ENCODE measurements around the gene C6orf120.

Gene C6orf120

DNA sequence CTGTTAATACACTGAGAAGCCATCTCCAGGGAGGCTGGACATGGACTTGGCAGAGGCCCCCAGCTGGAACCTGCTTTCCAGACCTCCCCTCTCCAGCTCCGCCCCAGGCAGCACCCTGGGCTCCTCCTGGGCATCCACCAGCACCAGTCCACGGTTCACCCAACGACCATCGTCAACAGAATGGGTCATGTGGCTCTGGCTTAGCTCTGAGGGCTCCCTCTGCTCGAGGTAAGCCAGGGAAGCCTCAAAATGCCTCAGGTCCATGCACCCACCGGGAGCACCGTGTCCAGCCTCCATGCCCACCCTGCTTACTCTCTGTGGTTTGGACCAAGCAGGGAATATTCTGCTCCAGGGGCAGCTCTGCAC lies 40.6 kb upstream of the C6orf120 start:
- Histone ChIP-seq H2BK120ac (ENCODE audit: insufficient read depth, low read length, poor library complexity) (no peak overlapping the region), H4K91ac (ENCODE audit: low read depth, low read length) (no peak overlapping the region), H4K8ac (ENCODE audit: low read depth, low read length) (no peak overlapping the region), H3K23ac (ENCODE audit: low read length) (no peak overlapping the region), H3K18ac (ENCODE audit: low read length) (no peak overlapping the region), H3K27ac (ENCODE audit: low read depth, low read length) (no peak overlapping the region), H4K12ac (ENCODE audit: low read depth, low read length) (no peak overlapping the region), H3K79me2 (ENCODE audit: control insufficient read depth, insufficient read depth, low read length, poor library complexity) (no peaks in the 10 kb centered on the region), H2AFZ (ENCODE audit: insufficient read depth, low read length, poor library complexity) (no peak overlapping the region), H3K27me3 (ENCODE audit: insufficient read depth, low read length) (no peaks in the 10 kb centered on the region), H3K9ac (ENCODE audit: low read length) (no peak overlapping the region), H3K4ac (ENCODE audit: low read depth, low read length) (no peak overlapping the region), H3K9me3 (ENCODE audit: insufficient read depth, low read depth, low read length) (peaks cover 3% of the 10 kb centered on the region), H3K14ac (ENCODE audit: low read length) (no peak overlapping the region), H3K36me3 (ENCODE audit: control insufficient read depth in 1 of 2, insufficient read depth in 2 of 2, low read length in 2 of 2) (peaks cover 54 to 61% of the 10 kb centered on the region in 2 experiments), H3K4me2 (ENCODE audit: low read length) (no peak overlapping the region), H2AK5ac (ENCODE audit: low read length) (no peak overlapping the region), H2BK12ac (ENCODE audit: low read length) (no peak overlapping the region), H3K79me1 (ENCODE audit: low read length) (no peaks in the 10 kb centered on the region), H2BK5ac (ENCODE audit: low read depth, low read length, poor library complexity) (no peak overlapping the region), H3K4me1 (ENCODE audit: control insufficient read depth in 1 of 2, insufficient read depth in 2 of 2, low read length in 2 of 2) (no peaks in the 10 kb centered on the region), H3K4me3 (ENCODE audit: low read depth, low read length) (no peak overlapping the region)
- no CpG with 5 or more reads among the region's 7 CpGs for WGBS (ENCODE audit: extremely low coverage, insufficient coverage, insufficient read length)
- no peak for DNase-seq

DNA sequence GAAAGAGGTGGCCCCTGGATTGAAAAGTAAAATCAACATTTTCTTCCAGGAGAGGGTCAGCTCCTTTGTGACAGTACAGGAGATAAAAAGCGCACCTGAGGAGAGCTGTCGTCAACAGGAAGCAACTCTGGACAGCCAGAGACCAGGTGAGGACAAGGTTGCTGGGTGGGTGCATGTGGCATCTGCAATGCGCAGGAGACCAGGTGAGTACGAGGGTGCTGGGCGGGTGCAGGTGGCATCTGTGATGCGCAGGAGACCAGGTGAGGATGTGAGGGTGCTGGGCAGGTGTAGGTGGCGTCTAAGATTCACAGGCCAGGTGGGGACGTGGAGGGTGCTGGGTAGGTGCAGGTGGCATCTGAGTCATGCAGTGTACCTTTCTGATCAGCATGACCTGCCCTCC lies 38.5 kb upstream of the C6orf120 start:
- no peak overlapping the region for H3K18ac ChIP-seq (ENCODE audit: low read length)
- no peak overlapping the region for H2AFZ ChIP-seq (ENCODE audit: insufficient read depth, low read length, poor library complexity)
- peaks cover 1% of the 10 kb centered on the region for H3K9me3 ChIP-seq (ENCODE audit: insufficient read depth, low read depth, low read length)
- no CpG with 5 or more reads among the region's 8 CpGs for WGBS (ENCODE audit: extremely low coverage, insufficient coverage, insufficient read length)
- no peak overlapping the region for H4K8ac ChIP-seq (ENCODE audit: low read depth, low read length)
- H2AK5ac ChIP-seq (ENCODE audit: low read length): no peak overlapping the region
- no peak overlapping the region for H3K27ac ChIP-seq (ENCODE audit: low read depth, low read length)
- H3K4ac ChIP-seq (ENCODE audit: low read depth, low read length): no peak overlapping the region
- H4K12ac ChIP-seq (ENCODE audit: low read depth, low read length): no peak overlapping the region
- H3K27me3 ChIP-seq (ENCODE audit: insufficient read depth, low read length): no peaks in the 10 kb centered on the region
- H3K9ac ChIP-seq (ENCODE audit: low read length): no peak overlapping the region
- no peak overlapping the region for H2BK120ac ChIP-seq (ENCODE audit: insufficient read depth, low read length, poor library complexity)
- H3K79me2 ChIP-seq (ENCODE audit: control insufficient read depth, insufficient read depth, low read length, poor library complexity): no peaks in the 10 kb centered on the region
- peaks cover 49 to 60% of the 10 kb centered on the region in 2 experiments for H3K36me3 ChIP-seq (ENCODE audit: control insufficient read depth in 1 of 2, insufficient read depth in 2 of 2, low read length in 2 of 2)
- H3K79me1 ChIP-seq (ENCODE audit: low read length): no peaks in the 10 kb centered on the region
- no peak overlapping the region for H2BK5ac ChIP-seq (ENCODE audit: low read depth, low read length, poor library complexity)
- H2BK12ac ChIP-seq (ENCODE audit: low read length): no peak overlapping the region
- H3K4me1 ChIP-seq (ENCODE audit: control insufficient read depth in 1 of 2, insufficient read depth in 2 of 2, low read length in 2 of 2): no peaks in the 10 kb centered on the region
- H3K4me3 ChIP-seq (ENCODE audit: low read depth, low read length): no peak overlapping the region
- H3K23ac ChIP-seq (ENCODE audit: low read length): no peak overlapping the region
- no peak overlapping the region for H3K4me2 ChIP-seq (ENCODE audit: low read length)
- H3K14ac ChIP-seq (ENCODE audit: low read length): no peak overlapping the region
- no peak for DNase-seq
- H4K91ac ChIP-seq (ENCODE audit: low read depth, low read length): no peak overlapping the region

DNA sequence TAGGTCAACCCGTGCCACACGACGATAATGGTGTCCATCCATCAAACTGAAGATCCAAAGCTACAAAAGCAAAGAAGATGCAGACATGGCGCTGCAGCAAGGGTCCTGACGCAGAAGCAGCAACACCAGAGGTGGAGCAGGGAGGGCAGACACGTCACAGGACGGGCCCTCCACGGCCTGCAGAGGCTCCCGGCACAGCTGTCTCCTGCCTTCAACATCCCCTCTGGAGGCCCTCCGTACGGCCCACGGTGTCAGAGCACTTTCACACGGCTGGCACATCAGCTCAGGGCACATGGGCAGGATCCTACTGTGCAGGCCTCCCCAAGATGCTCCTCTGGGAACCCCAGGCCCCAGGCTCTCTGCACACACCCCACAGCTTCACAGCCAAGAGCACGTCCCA lies 37.7 kb upstream of the C6orf120 start:
- no peak overlapping the region for H4K12ac ChIP-seq (ENCODE audit: low read depth, low read length)
- H3K14ac ChIP-seq (ENCODE audit: low read length): no peak overlapping the region
- no peaks in the 10 kb centered on the region for H3K79me2 ChIP-seq (ENCODE audit: control insufficient read depth, insufficient read depth, low read length, poor library complexity)
- H3K18ac ChIP-seq (ENCODE audit: low read length): no peak overlapping the region
- no peak overlapping the region for H3K23ac ChIP-seq (ENCODE audit: low read length)
- H2BK120ac ChIP-seq (ENCODE audit: insufficient read depth, low read length, poor library complexity): no peak overlapping the region
- H3K27me3 ChIP-seq (ENCODE audit: insufficient read depth, low read length): no peaks in the 10 kb centered on the region
- H3K79me1 ChIP-seq (ENCODE audit: low read length): no peaks in the 10 kb centered on the region
- peaks cover 46 to 59% of the 10 kb centered on the region in 2 experiments for H3K36me3 ChIP-seq (ENCODE audit: control insufficient read depth in 1 of 2, insufficient read depth in 2 of 2, low read length in 2 of 2)
- no peak overlapping the region for H2AK5ac ChIP-seq (ENCODE audit: low read length)
- no peak overlapping the region for H2BK5ac ChIP-seq (ENCODE audit: low read depth, low read length, poor library complexity)
- H4K8ac ChIP-seq (ENCODE audit: low read depth, low read length): no peak overlapping the region
- H3K4ac ChIP-seq (ENCODE audit: low read depth, low read length): no peak overlapping the region
- no peak overlapping the region for H2BK12ac ChIP-seq (ENCODE audit: low read length)
- no peak overlapping the region for H3K4me3 ChIP-seq (ENCODE audit: low read depth, low read length)
- no peak overlapping the region for H3K9ac ChIP-seq (ENCODE audit: low read length)
- H3K4me2 ChIP-seq (ENCODE audit: low read length): no peak overlapping the region
- no CpG with 5 or more reads among the region's 14 CpGs for WGBS (ENCODE audit: extremely low coverage, insufficient coverage, insufficient read length)
- H4K91ac ChIP-seq (ENCODE audit: low read depth, low read length): no peak overlapping the region
- no peak overlapping the region for H2AFZ ChIP-seq (ENCODE audit: insufficient read depth, low read length, poor library complexity)
- no peak for DNase-seq
- no peaks in the 10 kb centered on the region for H3K4me1 ChIP-seq (ENCODE audit: control insufficient read depth in 1 of 2, insufficient read depth in 2 of 2, low read length in 2 of 2)
- H3K9me3 ChIP-seq (ENCODE audit: insufficient read depth, low read depth, low read length): peaks cover 1% of the 10 kb centered on the region
- no peak overlapping the region for H3K27ac ChIP-seq (ENCODE audit: low read depth, low read length)

DNA sequence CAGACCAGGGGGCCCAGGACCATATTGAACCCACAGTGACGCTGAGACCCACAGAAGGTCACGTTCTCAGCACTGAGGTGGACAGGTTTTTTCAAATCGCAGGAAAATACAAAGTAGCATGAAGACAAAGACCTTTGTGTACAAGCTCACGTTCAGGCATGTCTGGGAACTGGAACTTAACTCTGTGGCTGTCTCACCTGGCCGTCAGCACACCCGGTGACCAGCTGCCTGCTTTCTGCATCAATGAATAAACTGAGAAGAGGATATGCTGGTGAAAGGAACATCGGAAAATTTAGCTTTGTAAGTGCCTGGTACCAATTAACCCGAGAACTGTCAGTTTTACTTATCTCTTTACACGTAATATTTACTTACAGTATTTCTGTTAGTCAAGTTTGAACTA lies 36.6 kb upstream of the C6orf120 start:
- DNase-seq: no peak
- H3K9ac ChIP-seq (ENCODE audit: low read length): no peak overlapping the region
- H4K91ac ChIP-seq (ENCODE audit: low read depth, low read length): no peak overlapping the region
- no peak overlapping the region for H2AK5ac ChIP-seq (ENCODE audit: low read length)
- H3K79me1 ChIP-seq (ENCODE audit: low read length): no peaks in the 10 kb centered on the region
- peaks cover 1% of the 10 kb centered on the region for H3K9me3 ChIP-seq (ENCODE audit: insufficient read depth, low read depth, low read length)
- no peak overlapping the region for H2BK12ac ChIP-seq (ENCODE audit: low read length)
- H2AFZ ChIP-seq (ENCODE audit: insufficient read depth, low read length, poor library complexity): no peak overlapping the region
- H4K12ac ChIP-seq (ENCODE audit: low read depth, low read length): no peak overlapping the region
- H3K27me3 ChIP-seq (ENCODE audit: insufficient read depth, low read length): no peaks in the 10 kb centered on the region
- H3K79me2 ChIP-seq (ENCODE audit: control insufficient read depth, insufficient read depth, low read length, poor library complexity): no peaks in the 10 kb centered on the region
- peaks cover 42 to 55% of the 10 kb centered on the region in 2 experiments for H3K36me3 ChIP-seq (ENCODE audit: control insufficient read depth in 1 of 2, insufficient read depth in 2 of 2, low read length in 2 of 2)
- no peak overlapping the region for H3K14ac ChIP-seq (ENCODE audit: low read length)
- whole genome bisulfite sequencing (ENCODE audit: extremely low coverage, insufficient coverage, insufficient read length): no CpG with 5 or more reads among the region's 9 CpGs
- H3K4me1 ChIP-seq (ENCODE audit: control insufficient read depth in 1 of 2, insufficient read depth in 2 of 2, low read length in 2 of 2): no peaks in the 10 kb centered on the region
- no peak overlapping the region for H4K8ac ChIP-seq (ENCODE audit: low read depth, low read length)
- no peak overlapping the region for H2BK5ac ChIP-seq (ENCODE audit: low read depth, low read length, poor library complexity)
- no peak overlapping the region for H3K4me2 ChIP-seq (ENCODE audit: low read length)
- no peak overlapping the region for H2BK120ac ChIP-seq (ENCODE audit: insufficient read depth, low read length, poor library complexity)
- no peak overlapping the region for H3K4me3 ChIP-seq (ENCODE audit: low read depth, low read length)
- no peak overlapping the region for H3K4ac ChIP-seq (ENCODE audit: low read depth, low read length)
- H3K27ac ChIP-seq (ENCODE audit: low read depth, low read length): no peak overlapping the region
- H3K18ac ChIP-seq (ENCODE audit: low read length): no peak overlapping the region
- H3K23ac ChIP-seq (ENCODE audit: low read length): no peak overlapping the region

All from trophoblast cell (in vitro differentiated cells and primary cell).